Measurements from ENCODE around the gene PHACTR3.
A peak's percentile ranks its signal among the peaks of the same experiment; 100 is the strongest.
"Not testable (repeated sequence)": the region's sequence is repeated elsewhere in the genome, so short reads cannot be mapped to it uniquely, and the experiment has no call there.

The PHACTR3 gene

DNA sequence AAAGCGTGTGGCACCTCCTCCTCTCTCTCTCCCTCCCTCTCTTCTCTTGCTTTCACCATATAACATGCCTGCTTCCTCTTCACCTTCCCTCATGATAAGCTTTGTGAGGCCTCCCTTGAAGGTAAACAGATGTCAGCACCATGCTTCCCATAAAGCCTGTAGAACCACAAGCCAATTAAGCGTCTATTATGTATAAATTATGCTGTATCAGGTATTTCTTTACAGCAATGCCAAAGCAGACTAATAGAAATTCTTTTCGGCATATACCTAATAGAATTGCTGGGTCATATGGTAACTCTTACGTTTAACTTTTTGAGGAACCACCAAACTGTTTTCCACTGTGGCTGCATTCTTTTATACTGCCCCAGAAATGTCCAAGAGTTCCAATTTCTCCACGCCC, 254.1 kb downstream of the PHACTR3 start:
- ATAC-seq: no peak
- no peaks in the 10 kb centered on the region for H3K4me1 Mint-ChIP-seq
- H3K4me3 Mint-ChIP-seq: no peak overlapping the region
- no peak overlapping the region for H3K27ac Mint-ChIP-seq
- H3K9me3 Mint-ChIP-seq: peaks cover 5% of the 10 kb centered on the region
- no peaks in the 10 kb centered on the region for H3K27me3 Mint-ChIP-seq
- peaks cover 6% of the 10 kb centered on the region for H3K36me3 Mint-ChIP-seq

DNA sequence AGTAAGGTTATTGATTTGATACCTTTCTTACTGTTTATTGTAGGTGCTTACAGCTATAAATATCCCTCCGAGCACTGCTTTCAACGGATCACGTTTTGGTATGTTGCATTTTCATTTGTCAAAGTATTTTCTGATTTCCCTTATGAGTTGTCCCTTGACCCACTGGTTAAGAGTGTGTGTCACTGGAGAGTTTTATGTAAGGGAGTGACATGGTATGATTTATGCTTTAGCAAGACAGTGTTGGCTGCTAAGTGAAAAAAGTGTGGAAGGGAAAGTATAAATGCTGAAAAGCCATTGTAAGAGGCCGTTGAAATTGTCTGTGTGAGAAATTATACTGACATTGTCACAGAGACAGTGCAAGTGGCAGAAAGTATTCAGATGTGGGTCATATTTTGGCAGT, 257.1 kb downstream of the PHACTR3 start:
- peaks cover 5% of the 10 kb centered on the region for H3K9me3 Mint-ChIP-seq
- no peaks in the 10 kb centered on the region for H3K27me3 Mint-ChIP-seq
- no peaks in the 10 kb centered on the region for H3K4me1 Mint-ChIP-seq
- no peak overlapping the region for H3K27ac Mint-ChIP-seq
- H3K36me3 Mint-ChIP-seq: peaks cover 10% of the 10 kb centered on the region
- ATAC-seq: no peak
- H3K4me3 Mint-ChIP-seq: no peak overlapping the region

DNA sequence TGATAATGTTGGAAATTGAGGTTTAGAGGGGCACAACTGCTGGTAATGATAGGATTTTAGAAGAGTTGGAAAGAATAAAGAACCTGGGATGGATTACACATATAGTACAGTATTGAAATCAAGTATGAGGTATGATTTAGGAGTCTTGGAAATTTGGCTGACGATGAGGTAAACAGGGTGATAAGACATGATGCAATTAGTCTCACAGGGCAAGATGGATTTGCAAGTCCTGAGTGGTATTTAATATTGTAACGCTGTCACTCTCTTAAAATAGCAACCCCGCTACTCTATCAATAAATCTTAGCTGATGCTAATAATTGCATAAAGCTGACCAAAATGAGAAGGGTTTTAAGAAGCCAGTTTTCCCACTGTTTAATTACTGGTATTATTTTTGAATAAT, 258.7 kb downstream of the PHACTR3 start:
- H3K27ac Mint-ChIP-seq: no peak overlapping the region
- peaks cover 4% of the 10 kb centered on the region for H3K9me3 Mint-ChIP-seq
- no peaks in the 10 kb centered on the region for H3K4me1 Mint-ChIP-seq
- H3K4me3 Mint-ChIP-seq: no peak overlapping the region
- no peaks in the 10 kb centered on the region for H3K27me3 Mint-ChIP-seq
- peaks cover 10% of the 10 kb centered on the region for H3K36me3 Mint-ChIP-seq
- no peak for ATAC-seq

DNA sequence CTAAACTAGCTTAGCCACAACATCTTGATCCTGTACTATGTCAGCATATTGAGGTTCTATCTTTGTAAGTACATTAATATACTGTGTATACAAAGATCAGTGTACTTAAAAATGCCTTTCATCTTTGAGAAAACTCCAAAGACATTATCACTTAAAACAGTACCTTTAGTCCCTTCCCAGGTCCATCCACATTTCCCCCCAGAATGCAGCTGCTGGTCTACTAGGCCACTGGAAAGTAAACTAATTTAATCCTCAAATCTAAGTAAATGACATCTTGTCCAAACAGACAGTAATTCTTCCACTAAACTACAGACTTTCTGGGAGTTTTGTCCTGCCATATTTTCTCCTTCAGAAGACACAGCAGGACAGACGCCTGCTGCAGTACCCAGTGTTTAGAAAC, 260.4 kb downstream of the PHACTR3 start:
- Mint-ChIP-seq H3K27ac (no peak overlapping the region), H3K4me3 (no peak overlapping the region), H3K27me3 (no peaks in the 10 kb centered on the region), H3K36me3 (peaks cover 10% of the 10 kb centered on the region), H3K9me3 (no peaks in the 10 kb centered on the region), H3K4me1 (no peaks in the 10 kb centered on the region)
- ATAC-seq: no peak

DNA sequence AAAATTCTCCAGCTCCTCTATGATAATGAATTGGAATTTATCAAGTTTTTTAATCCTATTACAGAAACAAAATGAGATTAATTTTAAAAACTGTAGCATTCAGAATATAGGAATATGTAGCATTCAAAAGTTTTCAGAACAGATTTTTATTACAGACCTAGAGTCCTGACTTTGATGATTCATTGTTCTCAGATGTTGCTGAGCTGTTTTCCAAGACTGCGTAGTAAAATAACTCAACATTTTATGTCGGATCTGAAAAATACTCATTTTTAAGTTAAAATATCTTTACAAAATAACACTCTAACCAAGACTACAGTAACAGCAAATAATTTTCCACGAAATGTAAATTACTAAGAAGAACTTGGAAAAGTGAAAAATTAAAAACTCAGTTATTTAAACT, 262.0 kb downstream of the PHACTR3 start:
- no peak for ATAC-seq
- Mint-ChIP-seq H3K27me3 (no peaks in the 10 kb centered on the region), H3K36me3 (peaks cover 10% of the 10 kb centered on the region), H3K4me1 (no peaks in the 10 kb centered on the region), H3K4me3 (no peak overlapping the region), H3K9me3 (no peaks in the 10 kb centered on the region), H3K27ac (no peak overlapping the region)

DNA sequence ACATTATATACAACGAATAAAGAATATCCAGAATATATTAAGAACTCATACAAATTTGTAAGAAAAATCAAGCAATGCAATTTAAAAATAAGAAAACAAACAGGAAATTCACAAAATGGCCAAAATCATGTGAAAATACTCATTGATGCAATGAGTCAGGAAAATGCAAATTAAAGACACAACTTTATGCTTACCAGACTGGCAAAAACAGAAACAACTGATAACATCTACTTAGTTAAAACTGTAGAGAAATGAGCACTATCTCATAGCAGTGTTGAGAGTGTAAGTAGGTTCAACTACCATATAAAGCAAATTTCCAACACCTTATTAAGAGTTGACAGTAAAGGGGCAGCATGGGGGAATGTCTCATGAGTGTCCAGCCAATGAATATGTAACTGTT, 266.8 kb downstream of the PHACTR3 start:
- Mint-ChIP-seq H3K4me1 (no peaks in the 10 kb centered on the region), H3K4me3 (no peak overlapping the region), H3K27me3 (no peaks in the 10 kb centered on the region), H3K27ac (no peak overlapping the region), H3K36me3 (no peaks in the 10 kb centered on the region), H3K9me3 (no peaks in the 10 kb centered on the region)
- no peak for ATAC-seq

DNA sequence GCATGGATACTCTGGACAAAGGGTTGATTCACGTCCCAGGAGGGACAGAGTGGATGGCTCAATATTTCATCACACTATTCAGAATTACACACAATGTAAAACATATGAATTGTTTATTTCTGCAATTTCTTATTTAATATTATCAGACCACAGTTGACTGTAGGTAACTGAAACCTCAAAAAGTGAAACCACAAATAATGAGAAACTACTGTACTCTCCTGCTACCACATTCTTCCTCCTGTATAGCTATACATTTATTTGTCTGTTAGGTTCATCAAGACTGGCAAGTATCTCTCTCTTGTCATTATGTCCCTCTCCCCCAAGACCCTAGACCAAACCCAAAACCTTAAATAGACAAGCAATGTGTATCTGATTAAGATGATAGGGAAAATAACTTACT, 269.1 kb downstream of the PHACTR3 start:
- Mint-ChIP-seq H3K4me3 (no peak overlapping the region), H3K27ac (no peak overlapping the region), H3K9me3 (no peaks in the 10 kb centered on the region), H3K36me3 (no peaks in the 10 kb centered on the region), H3K4me1 (no peaks in the 10 kb centered on the region), H3K27me3 (no peaks in the 10 kb centered on the region)
- ATAC-seq: no peak

DNA sequence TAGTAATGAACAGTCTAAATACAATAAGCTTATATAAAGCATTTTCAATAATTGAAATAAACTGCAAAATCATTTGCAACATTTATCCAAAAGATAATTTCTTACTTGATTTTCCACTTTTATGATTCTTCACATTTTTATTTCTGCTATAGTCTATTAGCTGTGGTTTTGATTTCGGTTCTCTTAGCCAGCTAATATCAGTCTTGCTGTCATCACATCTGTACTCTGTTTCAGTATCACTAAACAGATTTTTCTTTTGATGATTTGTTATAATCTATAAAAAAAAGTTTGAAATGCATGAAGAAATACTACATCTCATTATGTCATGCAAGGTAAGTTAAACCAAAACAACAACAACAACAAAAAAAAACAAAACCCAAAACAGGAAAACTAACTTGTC, 275.9 kb downstream of the PHACTR3 start:
- no peaks in the 10 kb centered on the region for H3K36me3 Mint-ChIP-seq
- ATAC-seq: no peak
- no peaks in the 10 kb centered on the region for H3K4me1 Mint-ChIP-seq
- no peak overlapping the region for H3K27ac Mint-ChIP-seq
- no peak overlapping the region for H3K4me3 Mint-ChIP-seq
- no peaks in the 10 kb centered on the region for H3K27me3 Mint-ChIP-seq
- H3K9me3 Mint-ChIP-seq: no peaks in the 10 kb centered on the region

DNA sequence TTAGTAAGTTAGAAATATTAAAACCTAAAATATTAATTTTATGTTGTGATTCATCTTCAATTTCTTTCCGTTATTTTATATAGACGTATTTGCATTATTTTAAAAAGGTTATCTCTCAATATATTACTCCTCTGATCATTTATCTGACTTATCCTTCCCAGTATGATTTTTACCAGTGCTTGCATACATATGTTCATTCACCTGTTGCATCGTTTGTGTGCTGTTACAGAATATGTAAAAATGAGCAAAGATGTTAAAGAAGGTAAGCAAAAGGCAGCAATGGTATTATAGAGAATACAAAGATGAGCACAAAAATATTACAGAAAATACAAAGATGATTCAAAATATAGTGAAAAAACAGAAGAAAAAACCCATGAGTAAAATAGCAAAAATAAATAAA, 280.2 kb downstream of the PHACTR3 start:
- no peak overlapping the region for H3K4me3 Mint-ChIP-seq
- no peak overlapping the region for H3K27ac Mint-ChIP-seq
- H3K36me3 Mint-ChIP-seq: peaks cover 5% of the 10 kb centered on the region
- H3K4me1 Mint-ChIP-seq: no peaks in the 10 kb centered on the region
- H3K27me3 Mint-ChIP-seq: no peaks in the 10 kb centered on the region
- H3K9me3 Mint-ChIP-seq: no peaks in the 10 kb centered on the region
- no peak for ATAC-seq

DNA sequence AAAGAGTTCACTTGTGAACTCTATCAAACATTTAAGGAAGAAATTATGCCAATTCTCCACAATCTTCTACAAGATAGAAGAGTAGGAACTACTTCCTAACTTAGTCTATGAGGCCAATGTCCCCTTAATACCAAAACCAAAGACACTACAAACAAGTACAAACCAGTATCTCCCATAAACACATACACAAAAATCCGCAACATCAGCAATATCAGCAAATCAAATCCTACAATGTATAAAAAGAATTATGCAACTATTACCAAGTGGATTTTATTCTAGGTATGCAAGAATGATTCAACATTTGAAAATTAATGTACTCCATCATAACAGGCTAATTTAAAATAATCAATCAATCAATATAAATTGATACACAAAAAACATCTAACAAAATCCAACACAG, 283.7 kb downstream of the PHACTR3 start:
- Mint-ChIP-seq H3K4me3 (no peak overlapping the region), H3K9me3 (no peaks in the 10 kb centered on the region), H3K36me3 (peaks cover 5% of the 10 kb centered on the region), H3K27ac (no peak overlapping the region), H3K4me1 (peaks cover 23% of the 10 kb centered on the region), H3K27me3 (no peaks in the 10 kb centered on the region)
- no peak for ATAC-seq

DNA sequence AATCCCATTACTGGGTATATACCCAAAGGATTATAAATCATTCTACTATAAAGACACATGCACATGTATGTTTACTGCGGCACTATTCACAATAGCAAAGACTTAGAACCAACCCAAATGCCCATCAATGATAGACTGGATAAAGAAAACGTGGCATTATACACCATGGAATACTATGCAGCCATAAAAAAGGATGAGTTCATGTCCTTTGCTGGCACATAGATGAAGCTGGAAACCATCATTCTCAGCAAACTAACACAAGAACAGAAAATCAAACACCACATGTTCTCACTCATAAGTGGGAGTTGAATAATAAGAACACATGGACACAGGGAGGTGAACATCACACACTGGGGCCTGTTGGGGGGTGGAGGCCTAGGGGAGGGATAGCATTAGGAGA, 285.7 kb downstream of the PHACTR3 start:
- H3K27ac Mint-ChIP-seq, H3K36me3 Mint-ChIP-seq, H3K4me3 Mint-ChIP-seq, ATAC-seq, H3K9me3 Mint-ChIP-seq: not testable (repeated sequence)
- peaks cover 13% of the 10 kb centered on the region for H3K27me3 Mint-ChIP-seq
- peaks cover 23% of the 10 kb centered on the region for H3K4me1 Mint-ChIP-seq

DNA sequence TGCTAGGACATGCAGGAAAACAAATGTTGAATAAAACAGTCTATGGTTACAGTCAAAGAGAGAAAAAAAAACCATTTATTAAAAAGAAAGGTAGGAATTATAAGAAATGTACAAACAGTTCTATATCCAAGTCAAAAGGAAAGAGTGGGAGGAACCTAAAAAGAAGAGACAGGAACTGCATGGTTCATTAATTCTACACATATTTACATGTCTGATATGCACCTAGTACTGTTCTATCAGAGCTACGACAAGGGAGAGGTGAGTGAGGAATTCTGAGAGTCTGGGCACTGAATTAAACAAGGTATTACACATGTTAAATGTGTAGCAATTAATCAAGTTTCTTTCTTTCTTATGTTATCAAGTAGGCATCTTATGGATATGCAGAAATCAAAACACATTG, 287.2 kb downstream of the PHACTR3 start:
- Mint-ChIP-seq H3K27me3 (peaks cover 14% of the 10 kb centered on the region), H3K4me1 (peaks cover 23% of the 10 kb centered on the region), H3K4me3 (no peak overlapping the region), H3K36me3 (peaks cover 5% of the 10 kb centered on the region), H3K9me3 (no peaks in the 10 kb centered on the region), H3K27ac (no peak overlapping the region)
- peak; percentile 75 for ATAC-seq

DNA sequence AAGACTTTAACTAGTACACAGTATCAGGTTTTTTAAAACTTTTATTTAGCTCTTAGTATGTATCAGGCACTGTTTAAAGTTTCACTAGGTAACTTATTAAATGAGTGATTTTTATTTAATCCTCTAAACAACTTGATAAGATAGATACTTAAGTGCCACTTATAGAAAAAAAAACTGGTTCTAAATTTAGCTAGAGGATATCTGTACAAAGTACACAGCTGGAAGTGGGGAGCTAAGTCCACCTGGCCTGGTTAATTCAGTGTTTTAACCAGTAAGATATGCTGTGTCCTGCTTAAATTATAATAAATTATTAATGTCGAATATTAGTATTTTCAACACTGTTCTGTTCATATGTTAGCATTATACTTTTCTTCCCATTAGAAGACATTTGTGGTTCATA, 291.6 kb downstream of the PHACTR3 start:
- ATAC-seq: no peak
- Mint-ChIP-seq H3K9me3 (peaks cover 3% of the 10 kb centered on the region), H3K4me1 (peaks cover 13% of the 10 kb centered on the region), H3K27me3 (peaks cover 14% of the 10 kb centered on the region), H3K27ac (no peak overlapping the region), H3K36me3 (peaks cover 6% of the 10 kb centered on the region), H3K4me3 (no peak overlapping the region)
